Activated CD4-positive, alpha-beta T cell treated with anti-CD3 and anti-CD28 coated beads for 24 hours (primary cell): ENCODE results near the gene ZCCHC7.

Experiments used
- DNase-seq, 2 donors: peaks; one replicate each; pipeline ENCODE4 v3.0.0-alpha.2; 2020; ENCODE audit warnings: low read depth in 2 of 2

Gene ZCCHC7

DNA sequence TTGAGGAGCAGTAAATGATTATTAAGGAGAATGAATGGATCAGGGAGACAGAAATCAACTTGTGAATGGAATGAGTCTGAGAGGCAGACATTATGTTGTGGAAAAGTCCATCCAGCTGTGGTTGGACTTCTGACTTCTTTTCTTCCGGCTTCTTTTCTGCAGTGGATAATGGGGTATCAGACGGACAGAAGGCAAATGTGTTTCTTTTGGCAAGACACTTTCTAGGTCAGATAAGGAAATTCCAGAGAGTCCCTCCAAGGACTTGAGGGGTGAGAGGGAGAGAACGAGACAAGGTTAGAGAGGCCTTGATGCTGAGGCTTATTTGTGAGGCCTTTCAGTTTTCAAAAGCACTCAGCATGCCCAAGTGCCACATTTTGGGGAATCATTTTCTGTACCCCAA lies 285.0 kb downstream of the ZCCHC7 start:
- DNase-seq: no peak

DNA sequence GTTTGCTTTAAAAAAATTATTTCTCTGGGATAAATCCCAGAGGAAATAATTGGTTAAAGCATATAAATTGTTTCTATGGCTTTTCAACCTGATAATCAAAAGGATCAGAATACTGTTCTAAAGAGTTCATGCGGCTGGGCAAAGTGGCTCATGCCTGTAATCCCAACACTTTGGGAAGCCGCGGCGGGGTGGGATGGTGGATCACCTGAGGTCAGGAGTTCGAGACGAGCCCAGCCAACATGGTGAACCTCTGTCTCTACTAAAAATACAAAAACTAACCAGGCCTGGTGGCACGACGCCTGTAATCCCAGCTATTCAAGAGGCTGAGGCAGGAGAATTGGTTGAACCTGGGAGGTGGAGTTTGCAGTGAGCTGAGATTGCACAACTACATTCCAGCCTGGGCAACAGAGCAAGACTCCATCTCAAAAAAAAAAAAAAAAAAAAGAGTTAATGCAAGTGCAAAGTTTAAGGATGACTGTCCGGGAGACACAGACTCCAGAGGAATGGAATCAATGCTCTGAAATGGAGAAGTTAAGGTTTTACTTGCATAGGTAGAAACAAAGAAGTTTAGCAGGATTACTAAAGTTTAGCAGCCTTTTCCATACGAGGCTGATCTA lies 285.5 kb downstream of the ZCCHC7 start:
- DNase-seq: no peak

DNA sequence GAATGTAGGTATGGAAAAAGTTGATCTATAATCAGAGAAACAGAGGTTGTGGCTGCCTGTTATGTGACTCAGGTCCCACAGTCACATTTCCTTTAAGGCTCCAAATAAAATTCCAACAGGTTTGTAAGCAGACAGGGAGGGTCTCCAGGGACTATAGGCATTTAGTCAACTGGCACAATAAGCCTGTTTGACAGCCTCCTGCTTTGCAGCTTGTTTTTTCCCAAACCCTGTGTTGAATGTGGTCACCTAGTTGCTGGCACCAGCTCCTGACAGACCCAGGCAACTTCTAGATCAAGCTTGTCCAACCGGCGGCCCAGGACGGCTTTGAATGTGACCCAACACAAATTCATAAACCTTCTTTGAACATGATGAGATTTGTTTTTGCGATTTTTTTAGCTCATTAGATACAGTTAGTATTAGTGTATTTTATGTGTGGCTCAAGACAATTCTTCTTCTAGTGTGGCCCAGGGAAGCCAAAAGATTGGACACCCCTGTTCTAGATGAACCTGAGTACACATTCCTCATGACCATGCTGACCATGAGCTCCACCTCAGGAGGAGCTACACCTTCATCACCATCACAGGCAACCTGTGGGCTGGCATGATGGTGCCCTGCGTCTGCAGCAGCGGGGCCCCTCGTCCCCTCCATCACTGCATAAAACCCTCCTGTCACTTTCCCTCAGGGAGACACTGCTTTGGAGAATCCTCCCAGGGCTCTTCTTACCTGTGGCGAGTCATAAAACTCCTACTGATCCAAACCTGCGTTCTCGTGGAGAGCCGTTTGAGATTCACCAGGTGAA lies 286.4 kb downstream of the ZCCHC7 start:
- no peak for DNase-seq

DNA sequence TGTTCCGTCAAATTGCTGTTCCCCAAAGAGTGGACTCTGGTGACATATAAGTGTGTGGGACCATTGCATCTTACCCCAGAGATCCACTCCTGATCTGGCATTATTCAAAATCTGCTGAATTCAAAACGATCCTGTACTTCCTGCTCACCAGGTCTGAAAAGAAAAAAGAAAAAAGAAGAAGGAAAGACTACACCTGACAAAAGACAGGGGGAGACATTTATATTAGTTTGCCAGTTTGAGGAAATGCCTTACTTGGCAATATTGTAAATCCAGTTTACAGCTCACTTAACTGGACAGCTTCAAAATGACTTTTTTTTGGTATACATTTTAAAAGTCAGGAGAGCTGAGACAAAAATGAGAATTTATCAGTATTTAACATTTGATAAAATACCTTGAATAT lies 287.1 kb downstream of the ZCCHC7 start:
- DNase-seq: no peak
